NCI-H1105 treated with DMSO at 0.1 percent for 48 hours (cell line): Measurements from ENCODE around the gene TMEM229B.
A peak's percentile ranks its signal among the peaks of the same experiment; 100 is the strongest.

ENCODE experiments used
- DNase-seq: peaks from one replicate; lab custom pipeline; 2025; lab: John Stamatoyannopoulos, UW

TMEM229B gene

DNA sequence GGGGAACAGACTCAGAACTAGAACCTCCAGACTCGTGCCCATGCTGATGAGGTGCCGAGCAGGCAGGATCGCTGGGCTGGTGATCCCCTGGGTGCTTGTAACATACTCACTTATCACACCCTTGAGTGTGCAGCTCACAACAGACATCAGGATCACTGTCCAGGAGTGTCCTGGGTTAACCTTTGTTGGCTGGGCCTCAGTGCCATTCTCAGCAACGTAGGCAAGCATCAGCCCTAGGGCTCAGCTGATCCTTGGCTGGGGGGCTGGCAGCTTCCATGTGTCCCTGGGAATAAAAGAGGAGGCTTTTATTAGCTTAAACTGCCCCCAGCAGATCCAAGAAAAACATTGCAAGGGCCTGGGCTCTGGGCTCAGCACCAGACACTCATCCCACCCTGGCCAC, 1.6 kb downstream of the TMEM229B start:
- no peak for DNase-seq

DNA sequence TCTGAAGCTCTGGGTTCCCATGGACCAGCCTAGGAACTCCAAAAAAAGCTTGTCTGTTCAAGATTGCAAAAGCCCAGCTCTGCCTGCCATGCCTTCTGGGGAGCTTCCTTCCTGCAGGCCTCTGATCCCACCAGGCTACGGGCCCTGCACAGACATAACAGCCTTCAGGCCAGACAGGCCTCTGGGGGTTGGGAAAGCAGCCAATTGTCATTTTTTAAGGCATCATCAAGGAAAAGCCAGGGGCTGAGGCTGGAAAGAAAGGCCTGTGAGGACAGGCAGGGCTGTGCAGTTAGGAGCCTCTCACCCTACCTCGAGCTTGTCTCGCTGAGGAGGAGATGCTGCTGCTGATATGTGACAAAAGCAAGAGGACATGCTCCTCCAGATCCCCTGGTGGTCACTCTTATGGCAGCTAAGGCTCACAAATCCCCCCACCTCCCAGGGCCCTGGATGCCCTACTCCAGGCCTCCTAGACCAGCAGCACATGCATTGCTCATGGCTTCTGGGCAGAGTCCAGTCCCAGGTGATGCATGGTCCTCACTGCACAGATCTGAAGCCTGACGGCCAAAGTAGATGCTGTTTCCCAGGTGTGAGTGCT, 2.9 kb downstream of the TMEM229B start:
- no peak for DNase-seq

GRCh38 chr14:67483579-67484285, 4.8 kb downstream of the TMEM229B start:
- no peak for DNase-seq

GRCh38 chr14:67482231-67483164, 6.0 kb downstream of the TMEM229B start:
- DNase-seq = no peak

- DNase-seq = peak; percentile 50
Observed at GRCh38 chr14:67480011-67480410, 8.5 kb downstream of the TMEM229B start.

GRCh38 chr14:67478800-67479084, 9.8 kb downstream of the TMEM229B start:
- DNase-seq = no peak

GRCh38 chr14:67477926-67478799, 10.4 kb downstream of the TMEM229B start:
- peak; percentile 89 for DNase-seq

DNA sequence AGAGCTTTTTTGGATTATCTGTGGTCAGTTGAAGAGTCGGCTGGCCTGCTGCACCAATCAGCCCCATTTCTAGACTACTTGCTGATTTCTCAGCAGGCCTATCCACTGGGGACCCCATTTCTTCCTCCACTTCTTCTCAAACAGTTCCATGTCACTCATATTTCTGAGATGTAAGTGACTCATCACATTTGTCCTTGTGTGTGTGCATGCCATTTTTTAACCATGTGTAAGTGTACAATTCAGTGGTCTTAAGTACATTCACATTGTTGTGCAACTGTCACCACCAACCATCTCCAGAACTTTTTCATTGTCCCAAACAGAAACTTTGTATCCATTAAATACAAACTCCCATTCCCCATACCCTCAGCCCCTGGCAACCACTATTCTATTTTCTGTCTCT, 14.2 kb downstream of the TMEM229B start:
- DNase-seq = no peak

GRCh38 chr14:67473290-67474082, 15.0 kb downstream of the TMEM229B start:
- no peak for DNase-seq

DNA sequence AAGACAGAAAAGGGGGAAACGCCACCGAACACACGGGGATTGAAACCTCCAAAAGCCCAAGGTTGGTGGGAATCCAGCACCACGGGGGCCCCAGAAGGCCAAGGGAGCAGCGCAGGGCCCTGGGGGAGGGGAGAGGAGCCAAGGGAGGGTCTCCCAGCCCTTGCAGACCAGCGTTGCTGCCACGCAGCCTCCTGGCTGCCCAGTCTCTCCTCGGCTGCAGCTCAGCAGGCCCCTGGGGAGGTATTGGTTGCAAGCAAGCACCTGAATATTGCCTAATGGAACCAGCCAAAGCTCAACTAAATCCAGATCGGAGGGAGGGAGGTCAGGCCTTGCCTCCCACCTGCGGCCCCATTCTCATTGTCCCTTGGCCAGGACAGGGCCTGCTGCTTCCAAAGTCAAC, 15.8 kb downstream of the TMEM229B start:
- DNase-seq = no peak

GRCh38 chr14:67469954-67470353, 18.6 kb downstream of the TMEM229B start:
- no peak for DNase-seq

DNA sequence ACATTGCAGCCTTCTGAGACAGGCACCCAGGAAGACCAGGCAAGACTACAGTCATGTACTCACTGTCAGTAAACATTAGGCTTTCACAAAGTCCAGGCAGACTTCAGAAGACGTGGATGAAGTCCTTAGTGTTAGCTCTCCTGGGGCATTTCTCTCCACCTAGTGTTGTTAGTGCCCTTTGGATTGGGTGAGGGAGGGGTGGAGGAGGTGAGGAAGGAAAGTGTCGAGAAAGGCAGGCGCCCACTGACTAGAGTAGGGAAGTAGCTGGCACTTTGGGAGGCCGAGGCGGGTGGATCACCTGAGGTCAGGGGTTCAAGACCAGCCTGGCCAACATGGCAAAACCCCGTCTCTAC, 20.2 kb downstream of the TMEM229B start:
- DNase-seq = no peak

DNA sequence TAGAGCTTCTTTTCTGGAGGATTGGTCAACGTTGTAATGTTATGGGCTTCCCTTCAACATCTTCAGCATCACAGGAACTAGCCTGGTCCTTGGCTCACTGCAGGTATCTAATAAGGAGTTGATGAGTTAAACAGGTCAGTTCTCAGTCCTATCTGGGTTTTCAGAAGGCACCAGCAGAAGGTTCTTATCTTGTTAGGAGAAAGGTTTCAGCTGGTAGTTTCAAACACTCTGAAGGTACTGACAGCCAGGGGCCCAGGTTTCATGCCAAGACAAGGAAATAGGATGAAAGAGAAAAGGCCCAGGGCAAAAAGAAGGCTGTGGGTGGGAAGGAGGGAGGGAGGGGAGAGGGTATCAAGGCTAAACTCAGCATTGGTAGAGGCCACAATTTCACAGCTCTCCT, 21.4 kb downstream of the TMEM229B start:
- DNase-seq = no peak

DNA sequence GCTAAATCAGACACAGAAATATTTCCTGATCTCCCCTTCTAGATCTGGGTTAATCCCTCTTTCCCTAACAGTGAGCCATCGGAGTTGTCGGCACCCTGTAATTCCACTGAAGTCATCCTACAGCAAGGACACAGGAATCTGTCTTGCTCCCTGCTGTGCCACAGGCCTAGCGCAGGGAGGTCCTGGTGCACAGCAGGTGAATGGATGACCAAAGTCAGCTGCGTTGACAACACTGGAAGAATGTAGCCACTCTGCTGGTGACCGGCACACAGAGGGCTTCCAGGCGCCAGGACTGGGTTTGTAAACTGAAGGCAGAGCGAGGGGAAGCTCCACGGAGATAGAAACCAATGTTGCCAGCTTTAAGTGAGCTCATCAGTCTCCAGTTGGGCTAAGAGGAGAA, 23.6 kb downstream of the TMEM229B start:
- DNase-seq = no peak

DNA sequence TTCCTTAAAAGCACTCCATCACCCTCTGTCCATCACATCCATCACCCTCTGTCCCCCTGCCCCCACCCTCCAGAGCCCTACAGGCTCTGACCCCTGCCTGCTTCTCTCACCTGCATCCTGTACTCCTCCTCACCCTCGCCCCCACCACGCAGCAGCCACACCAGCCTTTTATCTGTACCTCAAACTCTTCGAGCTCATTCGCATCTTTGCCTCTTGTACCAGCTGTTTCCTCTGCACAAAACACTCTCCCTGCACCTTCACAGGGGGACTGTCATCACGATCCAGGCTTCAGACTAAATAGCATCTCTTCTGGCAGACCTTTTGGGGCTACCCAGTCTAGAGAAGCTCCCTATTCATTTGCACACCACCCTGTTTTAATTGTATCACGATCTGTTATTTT, 24.1 kb downstream of the TMEM229B start:
- DNase-seq = no peak

- no peak for DNase-seq
Observed at GRCh38 chr14:67463900-67464299, 24.6 kb downstream of the TMEM229B start.

DNA sequence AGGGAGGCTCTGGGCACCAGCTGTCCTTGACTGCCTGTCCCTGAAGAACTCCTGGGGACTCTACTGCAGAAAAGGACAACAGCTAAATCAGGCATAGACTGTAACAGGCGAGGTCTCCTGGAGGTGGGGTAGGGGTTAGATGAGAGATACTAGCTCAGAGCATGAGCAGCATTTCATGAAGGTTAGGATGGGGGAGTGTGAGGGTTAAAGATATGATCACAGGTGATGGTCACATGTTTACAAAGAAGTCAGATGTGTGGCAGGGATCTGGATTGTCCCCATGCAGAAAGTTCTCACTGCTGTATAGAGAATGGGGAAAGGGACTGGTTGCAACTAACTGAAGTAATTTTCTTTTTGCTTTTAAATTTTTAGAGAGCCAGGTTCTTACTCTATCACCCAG, 26.5 kb downstream of the TMEM229B start:
- no peak for DNase-seq

GRCh38 chr14:67461341-67461985, 27.1 kb downstream of the TMEM229B start:
- no peak for DNase-seq

DNA sequence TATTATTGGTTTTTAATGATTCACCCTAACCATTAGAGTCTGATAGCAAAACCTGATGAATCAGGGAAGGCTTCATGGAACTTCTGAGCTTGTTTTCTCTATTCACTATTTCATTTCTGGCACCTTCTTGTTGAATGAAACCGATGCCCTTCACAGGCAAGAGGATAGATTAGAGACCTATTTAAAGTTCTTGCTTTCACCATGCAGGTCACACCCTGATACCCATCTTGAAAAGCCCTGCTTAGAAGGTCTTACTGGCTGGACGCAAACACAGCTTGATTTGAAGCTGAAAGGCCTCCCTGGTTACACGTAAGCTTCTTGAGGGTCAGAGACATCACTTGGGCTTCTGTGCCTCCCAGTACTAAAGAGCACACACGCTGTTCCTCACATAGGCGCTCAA, 29.2 kb downstream of the TMEM229B start:
- no peak for DNase-seq

DNA sequence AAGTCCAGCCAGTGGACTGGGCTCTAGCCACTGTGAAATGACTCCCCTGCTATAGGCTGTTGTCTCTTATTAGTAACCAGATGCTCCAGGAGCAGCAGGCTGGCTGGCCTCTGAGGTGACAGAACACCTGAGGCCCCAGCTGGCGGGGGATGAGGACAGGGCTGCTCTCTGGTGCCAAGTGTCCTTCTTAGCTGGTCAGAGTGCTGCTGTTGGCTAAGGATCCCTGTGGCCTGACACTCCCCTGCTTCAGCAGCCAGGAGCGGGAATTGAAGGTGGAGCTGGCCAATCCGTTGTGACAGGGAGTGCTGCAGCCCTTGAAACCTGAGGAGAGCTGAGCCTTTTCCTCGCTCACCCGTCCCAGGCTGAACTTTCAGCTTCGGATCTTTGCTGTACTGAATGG, 30.7 kb downstream of the TMEM229B start:
- no peak for DNase-seq

DNA sequence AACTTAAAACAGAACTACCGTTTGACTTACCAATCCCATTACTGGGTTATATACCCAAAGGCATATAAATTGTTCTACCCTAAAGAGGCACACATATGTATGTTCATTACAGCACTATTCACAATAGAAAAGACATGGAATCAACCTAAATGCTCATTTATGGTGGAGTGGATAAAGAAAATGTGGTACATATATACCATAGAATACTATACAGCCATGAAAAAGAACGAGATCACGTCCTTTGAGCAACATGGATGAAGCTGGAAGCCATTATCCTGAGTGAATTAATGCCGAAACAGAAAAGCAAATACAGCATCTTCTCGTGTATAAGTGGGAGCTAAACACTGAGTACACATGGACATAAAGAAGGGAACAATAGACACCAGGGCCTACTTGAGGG, 31.8 kb downstream of the TMEM229B start:
- no peak for DNase-seq
